ENCODE measurements around the gene CDH4.

The CDH4 gene

GRCh38 chr20:61571916-61572711 is 320.1 kb downstream of the CDH4 start:
- DNase-seq, result no peak

- no peak for DNase-seq
Observed at GRCh38 chr20:61572789-61573188, 320.7 kb downstream of the CDH4 start.

GRCh38 chr20:61573415-61574305 is 321.6 kb downstream of the CDH4 start:
- no peak for DNase-seq

GRCh38 chr20:61575151-61575937 is 323.3 kb downstream of the CDH4 start:
- no peak for DNase-seq

- no peak for DNase-seq
Observed at GRCh38 chr20:61576372-61576771, 324.3 kb downstream of the CDH4 start.

GRCh38 chr20:61577065-61577464 is 325.0 kb downstream of the CDH4 start:
- no peak for DNase-seq

- no peak for DNase-seq
Observed at GRCh38 chr20:61579908-61580307, 327.8 kb downstream of the CDH4 start.

- no peak for DNase-seq
Observed at GRCh38 chr20:61580958-61581824, 329.1 kb downstream of the CDH4 start.

- no peak for DNase-seq
Observed at GRCh38 chr20:61581825-61582188, 329.7 kb downstream of the CDH4 start.

- no peak for DNase-seq
Observed at GRCh38 chr20:61582196-61582923, 330.3 kb downstream of the CDH4 start.

- DNase-seq, result no peak
Observed at GRCh38 chr20:61583356-61583755, 331.3 kb downstream of the CDH4 start.

- DNase-seq, result no peak
Observed at GRCh38 chr20:61584851-61585250, 332.8 kb downstream of the CDH4 start.

- no peak for DNase-seq
Observed at GRCh38 chr20:61585764-61586163, 333.7 kb downstream of the CDH4 start.

- DNase-seq, result no peak
Observed at GRCh38 chr20:61587036-61587435, 335.0 kb downstream of the CDH4 start.

- no peak for DNase-seq
Observed at GRCh38 chr20:61587681-61588289, 335.7 kb downstream of the CDH4 start.

GRCh38 chr20:61588411-61589385 is 336.6 kb downstream of the CDH4 start:
- no peak for DNase-seq

- no peak for DNase-seq
Observed at GRCh38 chr20:61590236-61590635, 338.2 kb downstream of the CDH4 start.

GRCh38 chr20:61593516-61593915 is 341.5 kb downstream of the CDH4 start:
- no peak for DNase-seq

Measured in amygdala (tissue), 56 donors.